A549 (cell line): ENCODE data around the gene EPB41L2. TPM values are rescaled to one million over a fixed set of nuclear protein-coding genes. Genes with fewer than 3 reads are reported as not detected.

Source experiments
- ATAC-seq, 2 experiments: fragments of 200-7000 bp in 1 of 2; fragments of >200 bp in 1 of 2; cut with Nextera tagmentation in 1 of 2; cut with Tn5 transposase in 1 of 2; 3 replicates each; pipeline versions ENCODE4 v1.8.0 to v1.9.1; 2018 to 2020; ENCODE audit warnings: mild to moderate bottlenecking in 1 of 2, moderate library complexity in 1 of 2
- CTCF ChIA-PET: fragments of 300-600 bp; sonication (Branson Sonifier 250); formaldehyde crosslinking; extraction: SDS; loops from one replicate; lab custom pipeline; 2021; ENCODE audit warnings: antibody characterized with exemption, inconsistent platforms; lab: Yijun Ruan, JAX
- POLR2A ChIA-PET: fragments of 350-600 bp; formaldehyde crosslinking; extraction: SDS; loops from one replicate; lab custom pipeline; 2021; ENCODE audit warnings: antibody characterized with exemption, inconsistent platforms; lab: Yijun Ruan, JAX
- DNase-seq, 2 experiments: peaks; one replicate each; pipeline versions ENCODE4 v3.0.0 to v3.0.0-alpha.2; 2011 to 2016; ENCODE audit warnings: low read depth in 1 of 2, low spot score in 1 of 2
- FAIRE-seq: peaks from 2 replicates; lab custom pipeline; 2011; peaks lifted over from hg19 to GRCh38; lab: Jason Lieb, UNC
- H3K27ac ChIP-seq, 2 experiments: fragments of >200 bp; sonication (Bioruptor Twin); formaldehyde crosslinking; 3 replicates each; pipeline ENCODE4 v1.5.1; 2016 to 2017
- H3K4me1 ChIP-seq: fragments of >200 bp; sonication (Bioruptor Twin); formaldehyde crosslinking; 3 replicates; pipeline ENCODE4 v1.6.1; 2016
- H3K4me2 ChIP-seq: fragments of >200 bp; sonication (Bioruptor Twin); formaldehyde crosslinking; 3 replicates; pipeline ENCODE4 v1.6.1; 2016
- H3K4me3 ChIP-seq: fragments of >200 bp; sonication (Bioruptor Twin); formaldehyde crosslinking; 3 replicates; pipeline ENCODE4 v1.5.1; 2016
- H3K9me3 ChIP-seq: fragments of >200 bp; sonication (Bioruptor Twin); formaldehyde crosslinking; 3 replicates; pipeline ENCODE4 v1.6.1; 2016
- CBX8 ChIP-seq: fragments of 200-600 bp; sonication (generic); IDR thresholded peaks from 2 replicates; pipeline ENCODE4 v1.6.1; 2016
- CHD4 ChIP-seq: fragments of 200-600 bp; sonication (generic); IDR thresholded peaks from 2 replicates; pipeline ENCODE4 v1.6.1; 2016; ENCODE audit warnings: antibody characterized with exemption, mild to moderate bottlenecking, borderline replicate concordance
- EHMT2 ChIP-seq: fragments of 200-600 bp; sonication (generic); IDR thresholded peaks from 2 replicates; pipeline ENCODE4 v1.6.1; 2016; ENCODE audit warnings: antibody characterized with exemption, low read depth, mild to moderate bottlenecking, moderate library complexity
- EP300 ChIP-seq, 2 experiments: fragments of >200 bp; sonication (Bioruptor Twin); formaldehyde crosslinking; IDR thresholded peaks; 2 replicates in 1 of 2; 3 replicates in 1 of 2; pipeline ENCODE4 v1.6.1; 2016 to 2017
- ESRRA ChIP-seq: fragments of 150-350 bp; IDR thresholded peaks from 2 replicates; pipeline ENCODE4 v1.6.1; 2014; ENCODE audit warnings: mild to moderate bottlenecking, low read length, borderline replicate concordance
- FOSL2 ChIP-seq, 2 experiments: fragments of 450-650 bp in 1 of 2; fragments of >200 bp in 1 of 2; sonication (Bioruptor Twin) in 1 of 2; formaldehyde crosslinking; IDR thresholded peaks; 2 replicates each; pipeline versions ENCODE4 v1.5.0 to v1.6.1; 2016 to 2020; ENCODE audit warnings: mild to moderate bottlenecking in 1 of 2, moderate library complexity in 1 of 2
- HDAC2 ChIP-seq: fragments of 200-600 bp; sonication (generic); IDR thresholded peaks from 2 replicates; pipeline ENCODE4 v1.6.1; 2016
- HEYL ChIP-seq: fragments of 250-450 bp; sonication (Bioruptor Pico); IDR thresholded peaks from 2 replicates; pipeline ENCODE4 v1.8.0; 2021; ENCODE audit warnings: mild to moderate bottlenecking, moderate library complexity
- HOXA7 ChIP-seq: fragments of 250-450 bp; sonication (Bioruptor Pico); IDR thresholded peaks from 2 replicates; pipeline ENCODE4 v1.5.0; 2020; ENCODE audit warnings: mild to moderate bottlenecking, moderate library complexity
- JUN ChIP-seq, 2 experiments: fragments of >200 bp; sonication (Bioruptor Twin); formaldehyde crosslinking; IDR thresholded peaks; 2 replicates in 1 of 2; 3 replicates in 1 of 2; pipeline ENCODE4 v1.6.1; 2016 to 2017
- JUNB ChIP-seq: fragments of >200 bp; sonication (Bioruptor Twin); formaldehyde crosslinking; IDR thresholded peaks from 2 replicates; pipeline ENCODE4 v1.6.1; 2016
- MAFK ChIP-seq: fragments of 450-650 bp; IDR thresholded peaks from 2 replicates; pipeline ENCODE4 v1.6.1; 2014; ENCODE audit not compliant: partially characterized antibody
- NR3C1 ChIP-seq: fragments of >200 bp; sonication (Bioruptor Twin); formaldehyde crosslinking; IDR thresholded peaks from 3 replicates; pipeline ENCODE4 v1.6.1; 2017
- PHF8 ChIP-seq: fragments of 200-600 bp; sonication (generic); IDR thresholded peaks from 2 replicates; pipeline ENCODE4 v1.6.1; 2016; ENCODE audit warnings: low read depth, mild to moderate bottlenecking, antibody characterized with exemption, moderate library complexity, borderline replicate concordance
- POLR2AphosphoS2 ChIP-seq: conservative IDR thresholded peaks from 2 replicates; pipeline ENCODE4 v1.6.1; 2012; ENCODE audit warnings: low read length, improper control_type of control experiment, inconsistent platforms
- RAD21 ChIP-seq, 2 experiments: fragments of >200 bp in 1 of 2; sonication (Bioruptor Twin) in 1 of 2; formaldehyde crosslinking in 1 of 2; IDR thresholded peaks in 1 of 2; conservative IDR thresholded peaks in 1 of 2; 2 replicates in 1 of 2; 3 replicates in 1 of 2; pipeline ENCODE4 v1.6.1; 2012 to 2018; ENCODE audit warnings: inconsistent platforms in 1 of 2
- RARB ChIP-seq: fragments of 250-450 bp; sonication (Bioruptor Pico); IDR thresholded peaks from 2 replicates; pipeline ENCODE4 v1.8.0; 2021; ENCODE audit warnings: mild to moderate bottlenecking, moderate library complexity
- RFX5 ChIP-seq: fragments of 450-650 bp; IDR thresholded peaks from 2 replicates; pipeline ENCODE4 v1.7.1; 2014; ENCODE audit warnings: antibody characterized with exemption, mild to moderate bottlenecking, moderate library complexity
- WGBS: methylation state at CpG from one replicate; pipeline ENCODE4 v1.1.6; 2017; ENCODE audit errors: missing lambda C conversion rate; 5-methylcytosine and 5-hydroxymethylcytosine counted together
- polyA plus RNA-seq, 4 experiments: library from polyadenylated mRNA; depleted of rRNA in 3 of 4; stranded (reverse); fragments of >200 nt; fragmentation: RNase III in 1 of 4; extraction: RNeasy Plus Mini Kit Qiagen cat#74134 plus additional on column Dnase treatment in 1 of 4; gene quantifications; 2 replicates in 3 of 4; 3 replicates in 1 of 4; pipeline ENCODE4 v1.2.3, GENCODE V29; 2011 to 2017
- TF ChIP-seq, protein P1 (sequence below): fragments of 450-650 bp; IDR thresholded peaks from 2 replicates; pipeline ENCODE4 v1.6.1; 2014; ENCODE audit warnings: antibody characterized with exemption
- TF ChIP-seq, protein P2 (sequence below): fragments of 250-450 bp; sonication (Bioruptor Pico); IDR thresholded peaks from 2 replicates; pipeline ENCODE4 v1.5.0; 2020; ENCODE audit warnings: low read depth, mild to moderate bottlenecking, moderate library complexity
- TF ChIP-seq, protein P3 (sequence below): fragments of 150-350 bp; IDR thresholded peaks from 2 replicates; pipeline ENCODE4 v1.6.1; 2014; ENCODE audit warnings: low read depth, mild to moderate bottlenecking, low read length
- TF ChIP-seq, protein P4 (sequence below): IDR thresholded peaks from 2 replicates; pipeline ENCODE4 v1.6.1; 2012; ENCODE audit warnings: low read depth, borderline replicate concordance
- TF ChIP-seq, protein P5 (sequence below): fragments of >200 bp; sonication (Bioruptor Twin); formaldehyde crosslinking; IDR thresholded peaks from 3 replicates; pipeline ENCODE4 v1.5.1; 2016
- TF ChIP-seq, protein P6 (sequence below): fragments of 250-450 bp; sonication (Bioruptor Pico); IDR thresholded peaks from 2 replicates; pipeline ENCODE4 v1.5.0; 2021; ENCODE audit warnings: mild to moderate bottlenecking, moderate library complexity, borderline replicate concordance

EPB41L2 gene
- polyA plus RNA-seq, 2 of the 4 experiments (the other 2 are of a cell fraction): 42.9 to 50.3 TPM

DNA sequence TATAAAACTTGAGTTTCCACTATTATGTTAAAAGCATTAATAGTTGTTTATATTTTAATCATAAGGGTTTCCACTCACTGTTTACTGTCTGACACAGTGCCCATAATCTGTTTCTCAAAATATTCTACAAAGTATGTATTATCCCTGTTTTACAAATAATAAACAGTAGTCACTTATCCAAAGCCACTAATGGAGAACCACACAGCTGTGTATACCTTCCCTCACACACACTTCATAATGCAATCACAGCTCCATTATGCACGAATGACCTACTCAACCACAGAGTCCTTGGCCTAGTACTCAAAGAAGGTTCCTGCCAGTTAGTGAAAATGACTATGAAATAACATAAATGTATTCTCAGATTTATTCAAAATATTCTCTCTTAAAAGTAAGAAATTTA lies 103.1 kb downstream of the EPB41L2 start:
- 92% methylated on average over 1 of the region's 1 CpG for WGBS
- ChIA-PET POLR2A (no interaction called here), CTCF (interaction anchor here (1.6 kb wide), 1 partner anchor 74 kb away, joined by 3 read pairs; no protein-coding TSS in a partner anchor)
- H3K4me1 ChIP-seq: no peaks in the 10 kb centered on the region
- FAIRE-seq (no peak), ATAC-seq (no peak), DNase-seq (no peak)
- TF ChIP-seq MAFK: no peak
- TF ChIP-seq EP300 (IDR thresholded peaks at IDR 0.05): no peak
- no peak for TF ChIP-seq RARB (CRISPR knock-in tag)
- no peak for TF ChIP-seq EHMT2
- TF ChIP-seq JUN (IDR thresholded peaks at IDR 0.05): no peak
- TF ChIP-seq, protein P1, sequence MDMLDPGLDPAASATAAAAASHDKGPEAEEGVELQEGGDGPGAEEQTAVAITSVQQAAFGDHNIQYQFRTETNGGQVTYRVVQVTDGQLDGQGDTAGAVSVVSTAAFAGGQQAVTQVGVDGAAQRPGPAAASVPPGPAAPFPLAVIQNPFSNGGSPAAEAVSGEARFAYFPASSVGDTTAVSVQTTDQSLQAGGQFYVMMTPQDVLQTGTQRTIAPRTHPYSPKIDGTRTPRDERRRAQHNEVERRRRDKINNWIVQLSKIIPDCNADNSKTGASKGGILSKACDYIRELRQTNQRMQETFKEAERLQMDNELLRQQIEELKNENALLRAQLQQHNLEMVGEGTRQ: no peak
- TF ChIP-seq, protein P2, sequence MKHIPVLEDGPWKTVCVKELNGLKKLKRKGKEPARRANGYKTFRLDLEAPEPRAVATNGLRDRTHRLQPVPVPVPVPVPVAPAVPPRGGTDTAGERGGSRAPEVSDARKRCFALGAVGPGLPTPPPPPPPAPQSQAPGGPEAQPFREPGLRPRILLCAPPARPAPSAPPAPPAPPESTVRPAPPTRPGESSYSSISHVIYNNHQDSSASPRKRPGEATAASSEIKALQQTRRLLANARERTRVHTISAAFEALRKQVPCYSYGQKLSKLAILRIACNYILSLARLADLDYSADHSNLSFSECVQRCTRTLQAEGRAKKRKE (CRISPR knock-in tag): no peak
- no peak for TF ChIP-seq RAD21 (conservative IDR thresholded peaks at IDR 0.05 in 1 of 2, IDR thresholded peaks at IDR 0.05 in 1 of 2)
- no peak for TF ChIP-seq NR3C1
- TF ChIP-seq, protein P3, sequence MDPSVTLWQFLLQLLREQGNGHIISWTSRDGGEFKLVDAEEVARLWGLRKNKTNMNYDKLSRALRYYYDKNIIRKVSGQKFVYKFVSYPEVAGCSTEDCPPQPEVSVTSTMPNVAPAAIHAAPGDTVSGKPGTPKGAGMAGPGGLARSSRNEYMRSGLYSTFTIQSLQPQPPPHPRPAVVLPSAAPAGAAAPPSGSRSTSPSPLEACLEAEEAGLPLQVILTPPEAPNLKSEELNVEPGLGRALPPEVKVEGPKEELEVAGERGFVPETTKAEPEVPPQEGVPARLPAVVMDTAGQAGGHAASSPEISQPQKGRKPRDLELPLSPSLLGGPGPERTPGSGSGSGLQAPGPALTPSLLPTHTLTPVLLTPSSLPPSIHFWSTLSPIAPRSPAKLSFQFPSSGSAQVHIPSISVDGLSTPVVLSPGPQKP: no peak
- no peak for TF ChIP-seq CBX8
- no peak for TF ChIP-seq HDAC2
- no peak for TF ChIP-seq HOXA7 (CRISPR knock-in tag)
- no peaks in the 10 kb centered on the region for H3K9me3 ChIP-seq
- no peak overlapping the region for H3K27ac ChIP-seq
- H3K4me3 ChIP-seq: no peak overlapping the region
- H3K4me2 ChIP-seq: no peak overlapping the region

DNA sequence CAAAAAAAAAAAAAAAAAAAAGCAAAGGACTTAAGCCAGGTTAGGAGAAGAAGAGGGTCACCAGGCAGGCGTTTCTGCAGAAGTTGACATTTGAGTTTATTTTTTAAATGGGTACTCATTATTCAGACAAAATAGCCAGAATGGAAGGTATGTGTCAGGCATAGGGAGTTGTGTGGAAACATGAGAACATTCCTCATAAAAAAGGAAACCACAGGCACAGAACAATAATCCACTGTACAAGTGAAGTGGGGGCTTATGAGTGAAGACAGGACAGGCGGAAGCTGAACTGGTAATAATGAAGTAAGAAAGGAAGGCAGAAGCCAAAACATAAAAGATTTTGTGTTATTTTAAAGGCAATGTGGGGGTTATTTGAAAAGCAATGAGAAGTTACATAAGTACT lies 104.6 kb downstream of the EPB41L2 start:
- FAIRE-seq: no peak
- H3K4me2 ChIP-seq: no peak overlapping the region
- H3K9me3 ChIP-seq: no peaks in the 10 kb centered on the region
- POLR2A ChIA-PET: no interaction called here
- no peak for DNase-seq
- no peak for ATAC-seq
- no peak overlapping the region for H3K27ac ChIP-seq
- TF ChIP-seq JUNB (no peak), RFX5 (no peak), CHD4 (no peak), ESRRA (no peak), FOSL2 (IDR thresholded peaks at IDR 0.05) (no peak), FOSL2 (CRISPR knock-in tag; IDR thresholded peaks at IDR 0.05) (no peak), PHF8 (no peak), POLR2AphosphoS2 (no peak), RAD21 (conservative IDR thresholded peaks at IDR 0.05 in 1 of 2, IDR thresholded peaks at IDR 0.05 in 1 of 2) (no peak), HEYL (no peak)
- TF ChIP-seq, protein P4, sequence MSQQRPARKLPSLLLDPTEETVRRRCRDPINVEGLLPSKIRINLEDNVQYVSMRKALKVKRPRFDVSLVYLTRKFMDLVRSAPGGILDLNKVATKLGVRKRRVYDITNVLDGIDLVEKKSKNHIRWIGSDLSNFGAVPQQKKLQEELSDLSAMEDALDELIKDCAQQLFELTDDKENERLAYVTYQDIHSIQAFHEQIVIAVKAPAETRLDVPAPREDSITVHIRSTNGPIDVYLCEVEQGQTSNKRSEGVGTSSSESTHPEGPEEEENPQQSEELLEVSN: no peak
- TF ChIP-seq, protein P5, sequence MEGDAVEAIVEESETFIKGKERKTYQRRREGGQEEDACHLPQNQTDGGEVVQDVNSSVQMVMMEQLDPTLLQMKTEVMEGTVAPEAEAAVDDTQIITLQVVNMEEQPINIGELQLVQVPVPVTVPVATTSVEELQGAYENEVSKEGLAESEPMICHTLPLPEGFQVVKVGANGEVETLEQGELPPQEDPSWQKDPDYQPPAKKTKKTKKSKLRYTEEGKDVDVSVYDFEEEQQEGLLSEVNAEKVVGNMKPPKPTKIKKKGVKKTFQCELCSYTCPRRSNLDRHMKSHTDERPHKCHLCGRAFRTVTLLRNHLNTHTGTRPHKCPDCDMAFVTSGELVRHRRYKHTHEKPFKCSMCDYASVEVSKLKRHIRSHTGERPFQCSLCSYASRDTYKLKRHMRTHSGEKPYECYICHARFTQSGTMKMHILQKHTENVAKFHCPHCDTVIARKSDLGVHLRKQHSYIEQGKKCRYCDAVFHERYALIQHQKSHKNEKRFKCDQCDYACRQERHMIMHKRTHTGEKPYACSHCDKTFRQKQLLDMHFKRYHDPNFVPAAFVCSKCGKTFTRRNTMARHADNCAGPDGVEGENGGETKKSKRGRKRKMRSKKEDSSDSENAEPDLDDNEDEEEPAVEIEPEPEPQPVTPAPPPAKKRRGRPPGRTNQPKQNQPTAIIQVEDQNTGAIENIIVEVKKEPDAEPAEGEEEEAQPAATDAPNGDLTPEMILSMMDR: no peak
- TF ChIP-seq, protein P6, sequence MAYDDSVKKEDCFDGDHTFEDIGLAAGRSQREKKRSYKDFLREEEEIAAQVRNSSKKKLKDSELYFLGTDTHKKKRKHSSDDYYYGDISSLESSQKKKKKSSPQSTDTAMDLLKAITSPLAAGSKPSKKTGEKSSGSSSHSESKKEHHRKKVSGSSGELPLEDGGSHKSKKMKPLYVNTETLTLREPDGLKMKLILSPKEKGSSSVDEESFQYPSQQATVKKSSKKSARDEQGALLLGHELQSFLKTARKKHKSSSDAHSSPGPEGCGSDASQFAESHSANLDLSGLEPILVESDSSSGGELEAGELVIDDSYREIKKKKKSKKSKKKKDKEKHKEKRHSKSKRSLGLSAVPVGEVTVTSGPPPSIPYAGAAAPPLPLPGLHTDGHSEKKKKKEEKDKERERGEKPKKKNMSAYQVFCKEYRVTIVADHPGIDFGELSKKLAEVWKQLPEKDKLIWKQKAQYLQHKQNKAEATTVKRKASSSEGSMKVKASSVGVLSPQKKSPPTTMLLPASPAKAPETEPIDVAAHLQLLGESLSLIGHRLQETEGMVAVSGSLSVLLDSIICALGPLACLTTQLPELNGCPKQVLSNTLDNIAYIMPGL (CRISPR knock-in tag): no peak
- CTCF ChIA-PET: interaction anchor here (1.3 kb wide), 1 partner anchor 73 kb away, joined by 3 read pairs; no protein-coding TSS in a partner anchor
- no peaks in the 10 kb centered on the region for H3K4me1 ChIP-seq
- H3K4me3 ChIP-seq: no peak overlapping the region
- WGBS: 89% methylated on average over 2 of the region's 2 CpGs
